GM19099 (cell line): Measurements from ENCODE around the gene KCNQ5.

ENCODE experiments used
- POLR2A ChIP-seq: IDR thresholded peaks from 3 replicates; pipeline ENCODE4 v1.6.1; 2011; ENCODE audit warnings: low read depth; ENCODE audit not compliant: insufficient read length; ENCODE audit errors: extremely low read depth

Gene KCNQ5

DNA sequence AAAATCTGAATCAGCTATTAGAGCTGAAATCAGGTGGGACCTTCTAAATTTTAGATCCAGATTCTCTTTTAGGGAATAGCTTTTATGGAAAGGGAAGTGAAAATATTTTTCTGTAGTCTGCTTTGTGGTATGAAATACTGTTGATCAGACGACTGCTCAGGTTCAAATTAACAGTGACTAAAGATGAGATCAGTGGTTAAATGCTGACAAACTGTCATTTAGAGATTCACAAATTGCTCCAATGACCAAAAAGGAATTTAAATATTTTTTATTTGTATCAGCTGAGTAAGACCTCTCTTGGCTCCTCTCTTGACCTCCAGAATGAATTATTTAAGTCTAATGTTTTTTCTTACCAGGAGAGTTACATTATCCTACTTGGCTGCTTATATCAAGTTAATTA lies 77.3 kb downstream of the KCNQ5 start:
- TF ChIP-seq POLR2A: no peak

GRCh38 chr6:72702421-72702820 lies 80.6 kb downstream of the KCNQ5 start:
- TF ChIP-seq POLR2A: no peak

DNA sequence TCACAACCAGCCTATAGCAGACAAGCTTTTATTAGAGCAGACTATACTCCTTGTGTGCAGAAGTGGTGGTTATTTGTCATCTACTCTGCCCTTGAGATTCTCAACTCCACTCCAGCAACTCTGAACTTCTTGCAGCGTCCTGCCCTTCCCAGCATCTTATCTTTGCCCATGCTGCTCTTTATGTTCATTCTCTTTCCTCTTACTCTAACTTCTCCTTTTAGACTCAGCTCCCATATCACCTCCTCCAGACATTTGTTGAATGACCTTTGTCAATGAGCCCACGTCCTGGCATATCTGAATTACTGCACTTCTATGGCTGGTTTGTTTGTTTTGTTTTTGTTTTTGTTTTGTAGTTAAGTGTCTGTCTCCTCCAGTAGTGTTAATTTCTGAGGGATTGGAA lies 81.2 kb downstream of the KCNQ5 start:
- TF ChIP-seq POLR2A: no peak

DNA sequence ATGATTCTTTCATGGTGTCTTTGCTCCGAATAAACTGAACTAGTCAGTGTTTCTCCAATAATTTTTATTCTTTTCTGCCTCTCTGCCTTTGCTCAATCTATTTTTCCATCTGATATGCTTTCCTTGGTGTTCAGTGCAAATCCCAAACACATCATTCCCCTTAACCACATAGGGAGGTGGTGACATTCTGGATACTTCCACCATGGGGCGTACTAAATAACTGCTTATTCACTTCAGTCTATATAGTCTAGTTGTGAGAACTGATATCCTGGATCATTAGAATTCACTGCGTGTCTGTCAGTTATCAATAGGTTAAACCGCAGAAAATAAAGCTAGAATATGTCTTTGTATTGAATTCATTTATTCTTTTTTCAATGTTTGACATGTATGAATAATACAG lies 83.1 kb downstream of the KCNQ5 start:
- no peak for TF ChIP-seq POLR2A

- TF ChIP-seq POLR2A: no peak
These were observed 87.6 kb downstream of the KCNQ5 start for GRCh38 chr6:72709431-72709830.

DNA sequence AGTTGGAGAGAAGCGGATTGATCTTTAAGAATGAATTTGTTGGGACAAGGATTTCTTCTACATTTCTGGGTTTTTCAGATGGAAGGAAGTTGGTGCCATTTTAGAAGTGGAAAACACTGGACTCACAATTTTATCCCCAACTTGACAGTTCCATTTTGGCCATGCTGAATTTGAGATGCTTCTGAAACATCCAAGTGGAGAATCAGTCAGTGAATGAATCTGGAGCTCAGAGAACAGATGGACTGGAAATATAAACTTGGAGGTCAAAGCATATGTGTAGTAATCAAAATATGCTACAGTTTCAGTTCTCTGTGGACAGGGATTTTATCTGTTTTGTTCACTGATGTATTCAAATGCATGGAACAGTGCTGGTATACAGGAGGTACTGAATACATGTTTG lies 89.9 kb downstream of the KCNQ5 start:
- TF ChIP-seq POLR2A: no peak

DNA sequence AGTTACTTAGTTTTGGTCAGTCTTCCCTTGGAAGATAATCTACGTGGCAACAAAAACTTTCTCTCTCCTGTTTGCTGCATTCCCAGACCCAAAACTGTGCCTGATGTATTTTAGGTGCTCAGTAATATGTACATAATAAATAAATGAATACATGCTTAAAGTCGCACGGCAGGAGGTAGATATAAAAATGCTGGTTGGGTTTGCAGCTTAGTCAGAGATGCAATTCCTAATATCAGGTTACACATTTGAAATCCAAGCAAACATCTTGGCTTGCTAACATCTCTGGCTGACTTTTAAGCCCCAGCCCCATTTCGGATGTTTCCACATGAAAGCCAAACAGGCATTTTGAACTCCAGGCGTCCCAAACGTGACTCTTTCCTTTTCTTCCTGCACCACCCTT lies 91.0 kb downstream of the KCNQ5 start:
- TF ChIP-seq POLR2A: no peak

GRCh38 chr6:72715119-72715518 lies 93.3 kb downstream of the KCNQ5 start:
- no peak for TF ChIP-seq POLR2A

DNA sequence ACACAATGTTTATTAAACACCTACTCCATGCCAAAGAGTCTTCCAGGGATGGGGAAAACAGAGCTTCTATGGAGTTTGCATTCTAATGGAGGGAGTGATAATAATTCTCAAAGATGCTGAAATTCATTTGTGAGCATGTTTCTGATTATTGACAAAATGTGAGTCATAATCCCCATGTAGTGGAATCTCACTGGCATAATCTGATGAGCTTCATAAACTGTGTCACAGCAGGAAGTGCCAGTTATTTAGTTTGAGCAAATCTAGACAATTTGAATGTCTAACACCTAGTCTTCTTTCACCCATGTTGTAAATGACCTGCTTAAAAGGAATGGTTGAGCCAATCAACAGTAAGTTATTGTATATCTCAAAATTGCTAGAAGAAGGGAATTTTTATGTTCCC lies 95.1 kb downstream of the KCNQ5 start:
- TF ChIP-seq POLR2A: no peak

DNA sequence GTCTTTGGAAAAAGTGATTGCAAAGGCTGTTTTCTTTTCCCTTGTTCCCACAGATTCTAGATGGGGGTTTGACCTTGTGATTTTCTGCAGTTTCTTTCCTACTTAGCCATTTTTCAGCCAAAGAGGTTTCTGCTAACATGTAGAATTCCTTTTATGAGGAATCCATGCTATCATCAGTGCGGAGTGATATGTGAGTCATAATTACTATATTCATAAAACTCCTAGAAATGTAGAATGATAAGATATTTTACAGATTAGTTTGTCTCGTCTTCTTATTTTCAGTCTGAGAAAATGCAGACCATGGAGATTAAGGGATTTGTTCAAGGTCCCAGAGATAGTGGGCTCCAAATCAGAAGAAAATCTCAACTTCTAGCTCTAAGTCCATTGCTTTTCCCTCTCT lies 98.6 kb downstream of the KCNQ5 start:
- TF ChIP-seq POLR2A: no peak

GRCh38 chr6:72721346-72721745 lies 99.5 kb downstream of the KCNQ5 start:
- TF ChIP-seq POLR2A: no peak

- no peak for TF ChIP-seq POLR2A
These were observed 102.7 kb downstream of the KCNQ5 start for GRCh38 chr6:72724545-72724944.

DNA sequence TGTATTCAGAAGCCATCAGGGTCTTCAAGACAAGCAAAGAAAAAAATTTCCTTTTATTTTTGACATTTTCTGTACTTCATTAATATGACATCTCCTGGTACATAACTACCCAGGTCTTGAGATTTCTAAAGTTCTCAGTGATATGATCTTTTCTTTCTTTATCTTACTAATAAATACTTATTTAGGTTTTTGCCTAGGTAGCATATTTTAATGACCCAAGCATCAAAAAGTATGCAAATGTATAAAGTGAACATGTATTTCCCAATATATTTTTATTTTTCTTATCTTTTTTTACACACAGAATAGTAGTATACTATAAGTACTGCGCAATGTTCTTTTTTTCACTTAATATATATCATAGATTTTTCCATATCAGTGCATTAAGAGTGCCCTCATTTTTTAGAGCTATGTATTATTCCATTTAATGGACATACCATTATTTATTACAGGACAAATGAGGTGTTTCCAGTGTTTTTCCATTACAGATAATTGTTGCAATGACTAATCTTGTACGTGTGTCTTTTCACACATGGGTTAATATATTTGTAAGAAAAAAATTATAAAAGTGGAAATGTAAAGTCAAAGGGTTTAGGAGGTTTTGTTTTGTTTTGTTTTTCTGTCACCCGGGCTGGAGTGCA lies 107.0 kb downstream of the KCNQ5 start:
- no peak for TF ChIP-seq POLR2A

DNA sequence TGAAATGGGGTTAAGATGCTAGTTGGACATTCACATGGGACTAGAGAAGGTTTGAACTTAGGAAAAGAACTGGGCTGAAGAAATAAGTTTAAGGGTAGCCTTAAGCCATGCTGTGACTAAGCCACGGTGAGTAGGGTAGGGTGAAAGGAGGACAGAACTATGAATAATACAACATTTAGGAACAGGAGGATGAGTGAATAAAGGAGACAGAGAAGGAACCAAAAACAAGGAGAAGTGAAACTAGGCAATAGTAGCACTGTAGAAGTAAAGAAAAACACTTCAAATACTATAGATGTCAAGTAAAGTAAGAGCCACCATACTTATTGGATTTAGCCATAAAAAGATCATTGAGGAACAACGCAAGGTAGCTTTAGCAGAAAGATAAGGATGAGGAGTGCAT lies 111.2 kb downstream of the KCNQ5 start:
- no peak for TF ChIP-seq POLR2A

GRCh38 chr6:72738091-72738490 lies 116.2 kb downstream of the KCNQ5 start:
- TF ChIP-seq POLR2A: no peak

DNA sequence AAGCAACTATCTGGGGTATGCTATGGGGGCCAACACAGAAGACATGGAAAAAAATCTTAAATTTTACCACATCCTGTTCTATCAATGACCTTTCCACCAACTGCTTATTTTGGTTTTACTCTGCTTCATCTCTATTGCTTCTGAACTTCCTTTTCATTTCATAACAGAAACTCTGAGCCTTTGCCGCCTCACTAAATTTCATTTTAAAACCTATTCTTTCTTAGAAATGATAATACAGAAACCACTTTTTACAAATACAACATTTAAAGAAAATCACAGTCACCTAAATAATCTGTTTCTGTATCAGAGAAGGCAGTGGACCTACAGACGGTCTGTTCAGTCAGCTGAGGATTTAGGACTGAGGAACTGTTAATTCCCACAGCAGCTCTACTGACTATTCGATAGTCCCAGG lies 117.5 kb downstream of the KCNQ5 start:
- TF ChIP-seq POLR2A: no peak

DNA sequence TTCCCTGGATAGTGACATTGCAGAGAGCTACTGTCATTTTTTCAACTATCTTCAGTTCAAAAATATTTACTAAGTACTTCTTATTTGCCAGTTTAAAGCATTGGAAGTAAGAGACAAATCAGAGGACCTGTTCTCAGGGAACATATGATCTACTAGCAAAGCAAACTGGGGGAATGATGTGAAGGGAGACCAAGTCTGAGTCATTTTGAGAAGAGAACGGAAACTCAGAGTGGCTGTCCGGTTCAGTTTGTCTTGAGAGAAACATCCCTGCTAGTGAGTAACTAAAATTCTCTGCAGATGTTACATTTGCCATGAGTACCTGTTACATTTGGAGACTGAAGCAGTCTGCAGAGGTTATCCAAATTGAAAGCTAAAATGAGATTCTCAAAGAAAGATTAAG lies 118.3 kb downstream of the KCNQ5 start:
- no peak for TF ChIP-seq POLR2A

DNA sequence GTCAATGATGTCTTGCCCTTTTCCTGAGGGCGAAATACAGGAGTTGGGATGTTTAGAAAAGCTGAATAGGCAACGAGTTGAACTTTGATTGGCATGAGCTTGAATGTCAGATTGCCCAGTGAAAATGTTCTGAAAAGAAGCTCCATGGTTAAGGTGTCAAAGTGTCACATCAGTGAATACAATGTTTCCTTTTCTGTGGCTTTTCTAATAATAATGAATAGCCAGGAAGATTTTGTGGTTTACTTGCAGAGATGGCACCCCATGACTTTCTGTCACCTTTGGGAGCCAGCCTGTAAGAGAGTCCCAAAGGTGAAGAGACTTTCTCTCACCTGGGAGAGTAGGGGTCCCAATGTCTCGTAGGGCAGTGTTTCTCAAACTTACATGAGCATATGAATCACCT lies 119.2 kb downstream of the KCNQ5 start:
- TF ChIP-seq POLR2A: no peak

- no peak for TF ChIP-seq POLR2A
These were observed 120.3 kb downstream of the KCNQ5 start for GRCh38 chr6:72742001-72742673.
